MV-4-11 (cell line): ENCODE results near the gene JOSD1.

Source experiments
- DNase-seq: peaks from one replicate; lab custom pipeline; 2025; lab: John Stamatoyannopoulos, UW

JOSD1 gene

DNA sequence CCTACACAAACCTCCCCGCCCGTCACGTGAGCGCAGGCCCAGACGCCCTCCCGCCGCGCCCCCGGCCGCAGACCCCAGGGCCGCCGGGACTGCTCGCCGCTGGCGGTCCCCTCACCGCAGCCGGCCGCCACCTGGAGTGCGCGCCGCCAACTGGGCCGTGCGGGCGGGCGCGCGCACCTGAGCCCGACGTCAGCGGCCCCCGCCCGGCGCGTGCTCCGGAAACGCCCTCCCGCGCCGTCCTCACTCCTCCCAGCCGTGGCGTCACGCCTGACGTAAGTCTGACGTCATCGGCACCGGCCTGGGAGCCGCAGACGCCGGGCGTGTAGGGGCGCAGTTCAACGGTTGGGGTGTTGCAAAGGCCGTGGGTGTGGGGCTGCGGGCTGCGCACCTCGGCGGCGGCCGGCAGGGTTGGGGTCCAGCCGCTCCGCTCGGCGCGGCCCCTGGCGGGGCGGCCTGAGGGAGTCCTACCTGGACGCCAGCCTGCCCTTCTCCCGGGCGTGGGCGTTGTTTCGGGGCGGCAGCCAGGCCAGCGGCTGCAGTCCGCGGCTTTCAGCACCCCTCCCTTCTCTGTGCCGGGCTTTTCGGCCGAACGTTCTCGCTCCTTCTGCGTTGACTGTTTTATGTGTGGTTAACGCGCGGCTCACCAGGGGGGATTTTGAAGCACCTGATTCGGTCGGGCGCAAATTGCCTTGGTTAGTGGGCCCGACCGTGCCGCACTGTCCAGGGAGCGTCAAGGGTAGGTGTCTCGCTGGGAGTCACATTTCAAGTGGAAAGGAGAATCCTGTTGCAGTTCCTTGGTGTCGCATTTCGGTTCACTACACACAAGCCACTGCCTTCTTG is at the start of gene JOSD1:
Gene JOSD1 (minus strand): TSS at position 155 of the 840 bp plus-strand sequence. CDS start 956 bp downstream, outside the sequence.
- peak; percentile 84 for DNase-seq

DNA sequence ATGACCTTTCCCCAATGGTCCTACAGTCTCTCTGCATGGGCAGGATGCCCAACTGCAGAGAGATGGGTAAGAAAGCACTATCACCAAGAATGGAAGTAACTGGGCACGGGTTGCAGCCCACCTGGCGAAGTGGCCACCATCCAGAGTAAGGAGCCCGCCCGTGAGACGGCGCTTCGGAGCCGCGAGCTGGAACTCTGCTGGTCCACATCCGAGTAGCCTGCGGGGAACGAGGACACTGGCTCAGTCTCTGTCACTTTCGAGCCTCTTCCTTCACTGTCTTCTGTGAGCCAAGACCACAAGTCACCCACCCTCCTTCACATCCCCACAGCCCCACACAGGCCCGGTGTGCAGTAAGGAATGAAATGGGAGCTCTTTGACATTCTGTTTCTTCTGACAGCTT is 49.4 kb upstream of the JOSD1 start:
- DNase-seq: no peak

DNA sequence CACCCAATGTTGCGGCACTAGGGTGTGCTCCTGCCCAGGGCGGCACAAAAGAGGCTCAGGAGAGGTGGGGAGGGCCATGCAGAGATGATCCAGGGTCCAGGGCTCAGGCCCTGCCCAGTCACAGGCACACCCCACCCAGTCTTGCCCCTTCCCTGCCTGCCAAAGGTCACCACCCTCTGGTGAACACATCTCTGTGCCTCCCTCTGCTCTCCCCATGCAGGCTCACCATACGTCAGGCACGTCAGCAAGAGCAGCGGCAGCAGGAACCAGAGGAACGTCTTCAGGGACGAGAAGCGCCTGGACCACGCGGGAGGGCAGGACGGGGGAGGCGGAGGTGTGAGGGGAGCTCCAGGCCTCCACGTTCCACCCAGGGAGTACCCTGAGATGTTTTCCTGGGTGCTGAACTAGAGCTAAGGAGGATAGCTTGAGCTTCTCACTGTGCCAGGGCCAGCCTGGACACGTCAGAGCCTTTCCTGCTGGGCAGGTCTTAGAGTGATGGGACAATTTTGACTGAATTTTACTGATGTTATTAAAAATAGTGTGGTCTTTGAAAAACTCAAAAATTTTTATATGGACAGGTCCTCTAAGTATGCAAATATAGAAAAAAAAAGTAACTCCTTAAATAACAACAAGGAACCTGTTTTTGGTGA is 47.9 kb upstream of the JOSD1 start:
- no peak for DNase-seq

DNA sequence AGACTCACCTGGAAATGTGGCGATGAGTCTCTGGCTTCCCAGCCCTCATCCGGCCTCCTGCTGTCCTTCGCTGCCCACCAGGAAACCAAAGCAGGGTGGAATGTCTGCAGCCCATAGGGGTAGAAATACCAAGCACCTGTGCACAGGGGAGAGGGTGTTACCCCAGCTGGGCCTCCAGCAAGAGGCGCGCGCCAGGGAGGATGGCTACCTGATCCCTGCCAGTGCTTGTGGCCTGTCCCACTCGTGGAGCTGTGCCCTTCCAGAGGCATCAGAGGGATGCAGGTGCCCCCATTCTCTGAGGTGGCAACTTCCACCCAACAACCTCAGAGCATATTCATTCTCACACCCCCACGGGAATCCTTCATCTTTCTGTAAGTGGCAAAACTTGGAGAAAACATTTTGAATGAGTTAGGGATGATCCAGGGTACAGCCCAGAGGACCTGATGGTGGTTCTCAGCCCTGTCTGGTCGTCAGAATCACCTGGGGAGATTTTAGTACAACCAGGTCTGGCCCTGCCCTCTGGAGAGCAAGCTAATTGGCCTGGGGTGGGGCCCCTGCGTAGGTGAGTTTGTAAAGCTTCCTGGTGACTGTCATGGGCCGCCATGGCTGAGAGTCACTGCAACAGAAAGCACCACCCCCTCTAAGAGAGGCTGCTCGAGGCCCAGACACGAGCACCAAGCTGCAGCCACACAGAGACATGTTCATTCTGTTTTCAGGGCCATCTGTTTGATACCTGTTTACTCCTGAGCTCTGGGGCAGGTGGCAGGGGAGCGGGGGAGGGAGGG is 45.1 kb upstream of the JOSD1 start:
- DNase-seq: no peak

DNA sequence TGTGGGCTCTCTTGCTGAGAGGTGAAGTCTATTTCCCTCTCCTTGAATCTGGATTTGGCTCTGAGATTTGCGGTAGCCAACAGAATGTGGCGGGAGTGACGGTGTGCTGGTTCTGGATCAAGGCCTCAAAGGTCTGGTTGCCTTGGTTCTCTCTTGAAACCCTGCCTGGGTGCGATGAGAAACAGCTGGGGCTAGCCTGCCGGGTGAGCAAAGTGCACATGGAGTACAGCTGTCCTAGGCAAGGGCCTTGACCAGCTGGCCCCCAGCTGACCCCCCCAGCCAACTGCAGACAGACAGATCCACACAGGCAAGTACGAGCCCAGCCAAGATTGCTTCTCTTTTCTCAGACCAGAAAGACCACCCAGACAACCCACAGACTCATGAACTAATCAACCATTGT is 44.2 kb upstream of the JOSD1 start:
- DNase-seq: no peak

DNA sequence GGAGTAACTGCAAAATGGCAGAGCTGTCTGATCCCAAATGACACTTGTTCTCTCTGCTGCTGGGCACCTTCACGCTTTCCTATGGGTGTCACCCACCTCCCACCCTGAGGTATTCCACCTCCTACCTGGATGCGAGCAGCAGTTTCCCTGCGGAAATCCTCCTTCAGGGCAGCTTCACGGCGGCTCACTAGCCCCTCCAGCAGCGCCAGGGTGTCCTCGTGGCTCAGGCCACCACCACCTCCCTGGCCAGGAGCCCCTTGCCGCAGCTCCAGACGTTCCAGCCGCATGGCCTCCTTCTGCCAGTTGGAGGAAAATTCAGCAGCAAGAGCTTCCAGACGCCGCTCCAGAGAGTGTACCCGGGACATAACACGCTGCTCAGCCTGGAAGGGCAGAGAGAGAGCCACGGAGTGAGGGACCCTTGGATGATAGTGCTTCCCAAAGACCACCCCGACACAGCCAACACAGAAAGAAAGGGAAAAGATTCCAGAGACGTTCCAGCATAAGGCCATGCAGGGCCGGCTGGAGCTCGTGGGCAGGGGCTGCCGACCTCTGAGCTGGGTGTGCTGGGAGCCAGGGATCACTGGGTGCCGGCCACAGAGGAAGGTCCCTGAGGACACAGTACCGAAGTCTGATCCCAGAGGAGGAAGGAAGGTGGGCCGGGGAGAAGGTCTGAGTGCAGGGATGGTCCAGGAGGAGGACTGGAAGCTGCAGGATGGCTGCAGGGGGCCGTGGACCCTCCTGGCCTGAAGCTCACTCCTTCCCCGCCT is 41.6 kb upstream of the JOSD1 start:
- no peak for DNase-seq

DNA sequence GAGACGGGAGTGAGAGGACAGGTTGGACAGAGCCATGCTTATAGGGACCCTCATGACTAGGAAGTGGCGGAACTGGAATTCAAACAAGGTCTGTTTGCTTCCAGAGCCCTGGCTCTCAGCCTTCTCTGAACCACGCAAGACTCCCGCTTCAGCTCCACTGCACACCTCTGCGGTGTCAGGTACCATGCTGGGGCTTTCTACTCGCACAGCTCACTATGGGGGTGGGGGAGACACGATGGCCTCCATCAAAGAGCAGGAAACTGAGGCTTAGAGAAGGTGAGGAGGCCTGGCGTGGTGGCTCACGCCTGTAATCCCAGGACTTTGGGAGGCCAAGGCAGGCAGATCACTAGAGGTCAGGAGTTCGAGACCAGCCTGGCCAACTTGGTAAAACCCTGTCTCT is 40.8 kb upstream of the JOSD1 start:
- no peak for DNase-seq

DNA sequence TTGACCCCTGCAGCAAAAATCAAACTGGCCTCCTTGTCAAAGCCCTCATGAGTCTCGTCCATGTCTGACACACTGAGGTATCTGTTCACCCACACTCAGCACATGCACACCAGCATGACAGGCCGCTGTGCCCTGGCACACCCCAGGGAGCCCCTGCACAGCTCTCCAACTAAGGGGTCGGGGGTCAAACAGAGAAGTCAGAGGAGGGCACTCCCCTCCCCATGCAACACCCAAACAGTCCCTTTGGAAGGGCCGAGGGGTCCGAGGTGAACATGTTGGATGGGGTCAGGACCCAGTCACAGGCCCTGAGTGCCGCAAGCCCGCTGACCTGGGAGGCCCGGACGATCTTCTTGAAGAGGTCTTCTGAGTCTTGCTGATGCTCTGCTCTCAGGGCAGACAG is 40.4 kb upstream of the JOSD1 start:
- no peak for DNase-seq

DNA sequence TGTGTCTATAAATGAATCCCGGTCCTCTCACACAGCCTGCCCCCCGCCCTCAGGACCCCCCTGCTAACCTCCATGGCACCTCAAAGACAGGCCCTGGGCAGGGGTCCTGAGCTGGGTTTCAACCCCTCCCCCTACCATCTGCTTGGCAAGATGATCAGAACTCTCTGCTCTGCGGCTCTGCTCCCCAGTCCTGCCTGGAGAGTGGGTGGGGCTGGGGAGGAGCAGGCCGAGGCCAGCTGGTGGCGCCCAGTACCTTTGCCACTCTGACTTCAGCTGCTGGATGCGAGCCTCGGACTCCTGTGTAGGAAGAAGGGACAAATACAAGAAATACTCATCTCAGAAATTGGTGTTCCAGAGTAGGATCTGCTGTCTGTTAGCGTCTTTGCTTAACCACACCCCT is 40.0 kb upstream of the JOSD1 start:
- DNase-seq: no peak

DNA sequence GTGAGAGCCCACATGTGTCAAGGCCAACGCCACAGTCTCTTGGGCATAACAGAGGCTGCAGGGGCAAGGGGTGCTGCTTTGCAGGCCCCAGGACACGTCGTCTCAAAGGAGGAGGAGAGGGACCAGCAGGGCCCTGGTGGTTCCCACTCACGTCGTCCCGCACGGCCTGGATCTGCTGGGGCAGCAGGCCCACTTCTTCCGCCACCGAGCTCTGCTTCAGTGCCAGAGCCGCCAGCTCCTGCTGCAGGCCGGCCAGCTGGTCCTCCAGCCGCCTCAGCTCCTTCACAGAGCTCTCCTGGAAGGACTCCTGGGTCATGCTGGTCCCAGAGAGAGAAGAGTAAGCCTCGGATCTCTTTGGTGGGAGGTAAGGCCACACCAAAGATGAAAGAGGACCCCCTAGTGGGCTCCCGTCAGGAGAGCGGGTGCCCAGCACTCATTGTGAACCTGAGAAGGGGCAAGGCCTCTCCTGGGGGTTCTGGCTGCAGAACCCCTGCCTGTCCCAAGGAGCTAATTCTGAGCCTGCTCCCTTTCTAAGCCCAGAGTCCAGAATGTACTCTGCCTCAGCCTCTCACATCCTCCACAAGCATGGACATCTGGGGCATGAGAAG is 39.5 kb upstream of the JOSD1 start:
- DNase-seq: no peak

DNA sequence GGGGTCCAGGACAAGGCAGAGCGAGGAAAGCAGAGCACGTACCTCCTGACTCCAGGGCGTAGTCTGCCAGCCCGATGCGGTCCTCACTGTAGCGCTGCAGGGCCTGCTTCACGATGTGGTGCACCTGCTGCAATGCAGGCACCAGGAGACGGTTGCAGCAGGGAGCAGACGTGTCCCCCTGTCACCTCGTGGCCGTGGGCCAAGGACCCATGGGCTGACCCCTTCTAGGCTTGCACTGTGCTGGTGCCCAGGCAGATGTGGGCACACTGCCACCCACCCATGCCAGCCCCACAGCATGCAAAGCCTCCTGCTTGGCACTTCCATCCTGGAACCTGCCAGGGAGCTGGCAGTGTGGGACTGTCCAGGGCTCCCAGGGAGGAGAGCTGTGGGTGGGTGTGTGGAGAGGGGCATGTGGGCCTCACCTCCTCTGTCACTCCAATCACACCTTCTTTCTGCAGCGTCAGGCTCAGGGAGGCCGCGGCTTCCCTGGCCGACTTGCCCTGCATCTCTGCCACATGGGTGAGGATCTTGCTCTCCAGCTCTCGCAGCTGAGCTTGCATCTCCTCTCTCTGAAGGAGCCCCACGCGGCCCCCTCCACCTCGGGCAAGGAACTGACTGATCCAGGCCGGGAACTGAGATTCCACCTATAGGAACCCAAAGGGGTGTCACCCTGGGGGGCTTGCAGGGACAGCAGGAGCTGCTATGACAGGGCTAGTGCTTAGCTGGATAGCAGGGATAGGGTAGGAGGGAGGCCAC is 38.7 kb upstream of the JOSD1 start:
- DNase-seq: no peak

DNA sequence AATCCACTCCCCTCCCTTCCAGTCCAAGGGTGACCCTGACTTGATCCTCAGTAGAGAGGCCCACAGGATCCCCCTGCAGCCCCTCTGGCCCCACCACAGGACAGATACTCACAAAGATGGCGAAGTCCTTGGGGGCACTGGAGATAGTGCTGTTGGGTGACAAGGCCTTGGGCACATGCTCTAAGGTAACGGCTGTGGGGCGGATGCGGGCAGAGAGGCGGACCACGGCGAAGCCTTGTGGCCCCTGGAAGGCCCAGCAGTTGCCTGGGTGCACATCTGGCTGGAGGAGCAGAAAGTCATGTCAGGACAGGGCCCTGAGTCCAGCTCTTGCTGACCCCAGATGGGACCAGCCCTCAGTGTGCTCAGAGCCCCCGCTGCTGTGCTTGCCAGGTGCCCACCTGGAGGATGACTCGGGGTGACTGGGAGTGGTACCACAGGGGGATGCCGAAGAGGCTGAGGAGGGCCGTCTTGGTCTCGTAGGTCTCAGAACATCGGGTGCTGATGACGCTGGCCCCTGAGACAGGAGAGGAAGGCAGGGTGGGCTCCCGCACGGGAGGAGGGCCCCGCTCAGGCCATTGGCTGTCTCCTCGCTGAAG is 37.8 kb upstream of the JOSD1 start:
- no peak for DNase-seq

DNA sequence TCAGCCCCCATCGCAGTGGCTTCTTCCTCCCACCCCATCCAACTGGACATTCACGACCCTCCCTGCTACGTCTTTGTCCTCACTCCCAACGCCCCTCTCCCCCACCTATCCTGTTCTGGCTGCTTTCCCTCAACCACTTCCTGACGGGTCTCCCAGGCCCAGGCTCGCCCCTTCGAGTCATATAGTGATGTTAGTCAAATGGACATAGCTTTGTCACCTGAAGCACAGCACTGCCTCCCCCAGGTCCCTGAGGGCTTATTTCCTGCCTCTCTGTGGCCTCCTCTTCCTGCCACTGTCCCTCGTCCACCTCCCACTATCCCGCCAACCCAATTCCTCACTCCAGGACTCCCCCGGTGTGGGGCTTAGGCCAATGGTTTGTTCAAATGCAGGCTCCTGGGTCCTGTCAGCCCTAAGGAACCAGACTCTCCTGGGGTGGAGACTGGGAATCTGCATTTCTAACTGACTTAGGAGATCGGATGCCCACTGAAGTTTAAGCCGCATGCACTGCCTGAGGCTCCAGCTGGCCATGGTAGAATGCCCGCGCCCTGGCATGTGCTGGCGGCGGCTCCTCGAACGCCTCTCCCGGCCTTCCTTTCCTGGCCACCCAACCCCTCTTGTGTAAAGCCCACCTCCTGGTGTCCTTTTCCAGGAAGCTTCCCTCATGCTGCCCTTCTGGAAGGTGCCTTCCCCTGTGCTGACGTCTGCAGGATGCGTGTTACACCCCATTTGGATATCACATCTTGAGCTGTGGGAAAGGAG is 36.7 kb upstream of the JOSD1 start:
- DNase-seq: no peak

DNA sequence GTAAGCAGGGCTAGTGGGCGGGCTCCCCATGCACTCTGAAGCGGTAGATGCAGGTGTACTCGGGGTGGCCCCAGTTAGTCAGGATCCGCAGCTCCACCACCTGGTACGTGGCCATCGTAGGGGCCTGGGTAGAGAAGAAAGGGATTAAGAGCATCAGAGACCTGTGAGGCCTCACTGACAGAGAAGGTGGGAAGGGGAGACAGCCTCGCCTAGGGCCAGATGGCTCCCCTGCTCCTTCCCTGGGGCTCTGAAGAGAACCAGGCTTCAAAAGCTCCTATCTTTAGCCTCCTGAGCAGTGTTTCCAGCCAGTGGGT is 35.5 kb upstream of the JOSD1 start:
- DNase-seq: no peak

DNA sequence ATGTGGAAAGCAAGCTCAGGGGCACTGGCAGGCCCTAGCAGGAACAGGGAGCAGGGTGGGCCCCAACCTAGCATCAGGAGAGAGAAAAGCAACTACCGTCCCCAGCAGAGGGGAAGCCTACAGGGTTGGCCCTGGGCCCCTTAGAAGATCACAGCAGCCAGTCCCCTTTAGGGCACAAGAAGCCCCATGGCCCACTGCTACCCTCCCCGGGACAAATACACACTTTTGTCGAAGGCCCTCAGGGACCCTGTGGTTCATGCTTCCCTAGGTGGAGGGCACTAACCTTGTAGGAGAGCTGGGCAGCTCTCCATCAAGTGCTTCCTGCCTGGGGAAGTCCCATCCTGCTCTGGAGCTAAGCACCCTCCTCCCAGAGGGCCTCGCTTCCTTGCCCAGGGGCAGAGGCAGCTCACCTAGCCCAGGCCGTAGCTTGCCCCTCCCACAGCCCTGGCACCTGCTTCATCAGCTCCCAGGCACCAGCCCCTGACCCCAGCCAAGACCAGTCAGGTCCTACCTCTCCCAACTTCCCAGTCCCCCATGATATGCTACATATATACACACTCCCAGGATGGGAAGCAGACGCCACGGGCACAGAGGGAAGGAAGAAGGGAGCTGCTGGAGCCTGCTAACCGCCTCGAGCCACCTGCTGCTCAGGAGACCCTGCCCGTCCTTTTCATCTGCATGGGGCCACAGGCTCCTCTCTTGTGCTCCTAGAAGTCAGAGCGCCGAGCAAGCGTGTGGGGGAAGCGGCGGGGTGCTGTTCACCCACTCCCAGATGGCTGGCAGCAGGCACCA is 34.9 kb upstream of the JOSD1 start:
- no peak for DNase-seq

DNA sequence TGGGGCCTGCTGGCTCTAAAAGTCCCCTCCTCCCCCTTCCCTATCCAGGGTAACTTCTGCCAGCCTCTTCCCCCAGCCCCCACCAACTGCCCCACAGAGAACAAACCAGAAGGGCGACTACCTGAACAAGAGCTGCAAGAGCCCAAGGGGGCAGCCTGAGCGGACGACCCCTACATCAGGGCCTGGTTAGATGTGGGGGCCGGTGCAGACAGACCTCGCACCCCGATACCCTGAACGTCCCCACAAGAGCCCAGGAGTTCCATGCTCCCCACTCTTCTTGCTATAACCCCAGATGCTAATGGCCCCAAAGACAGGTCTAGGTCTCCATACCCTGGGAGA is 34.4 kb upstream of the JOSD1 start:
- DNase-seq: no peak

DNA sequence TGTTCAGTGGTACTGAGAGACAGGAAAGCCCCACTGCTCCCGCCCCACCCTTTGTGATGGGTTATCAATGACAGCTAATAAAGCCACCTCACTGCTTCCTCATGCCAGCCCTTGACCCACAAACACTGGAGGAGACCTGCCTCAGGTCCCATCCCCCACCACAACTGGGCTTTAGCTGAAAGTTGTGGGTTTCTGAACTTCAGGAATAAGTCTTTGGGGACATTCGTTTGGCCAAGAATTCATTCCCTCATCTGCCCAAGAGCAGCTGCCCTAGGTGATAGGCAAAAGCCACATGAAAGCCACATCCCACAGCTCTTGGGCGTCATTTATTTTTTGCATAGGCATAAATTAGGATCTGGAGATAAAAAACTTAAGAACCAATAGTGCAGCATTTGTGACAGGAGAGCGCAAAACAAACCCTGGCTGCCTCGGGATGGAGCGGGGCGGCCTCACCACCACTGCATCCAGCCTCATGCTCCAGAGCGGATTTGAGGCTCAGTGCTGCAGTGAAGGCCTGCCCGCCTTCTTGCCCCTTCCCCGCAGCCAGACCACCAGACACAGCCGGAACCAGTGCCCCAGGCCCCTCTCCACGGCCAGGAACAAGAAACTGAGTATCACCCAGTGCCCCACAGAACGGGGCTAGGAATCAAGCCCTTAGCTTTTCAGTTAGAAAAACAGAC is 33.8 kb upstream of the JOSD1 start:
- no peak for DNase-seq

DNA sequence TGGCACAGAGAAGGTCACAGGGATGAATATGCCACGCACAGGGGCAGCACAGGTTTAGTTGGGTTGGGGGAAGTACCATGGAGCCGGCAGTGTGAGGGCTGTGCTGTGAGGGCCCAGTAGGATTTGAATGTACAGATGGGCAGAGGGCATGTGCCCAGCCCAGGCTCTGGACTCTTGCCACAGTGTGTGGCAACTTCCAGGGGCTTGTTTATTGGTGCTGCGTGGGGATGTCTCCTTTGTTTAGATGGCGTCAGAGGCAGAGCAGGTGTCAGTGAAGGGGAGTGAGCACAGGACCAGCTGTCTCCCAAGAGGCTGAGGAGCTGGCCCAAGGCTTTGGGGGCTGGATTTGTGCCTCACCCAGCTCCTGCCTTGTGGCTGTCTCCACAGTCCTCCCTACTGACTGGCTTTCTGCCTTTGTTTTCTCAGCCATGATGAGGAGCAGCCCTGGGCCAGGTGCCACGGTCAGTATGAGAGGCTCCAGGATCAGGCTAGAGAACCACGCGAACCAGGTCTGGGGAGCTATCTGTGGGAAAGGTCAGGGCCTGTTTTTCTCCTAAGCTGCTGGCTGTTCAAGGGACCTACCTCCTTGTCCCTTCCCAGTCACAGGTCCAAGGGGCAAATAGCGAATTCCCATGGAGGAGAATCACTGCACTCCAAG is 33.1 kb upstream of the JOSD1 start:
- DNase-seq: no peak
